HG02943 (cell line): Measurements from ENCODE around the gene PIKFYVE.
"Not testable (repeated sequence)": the region's sequence is repeated elsewhere in the genome, so short reads cannot be mapped to it uniquely, and the experiment has no call there.

Experiments used
- ATAC-seq: cut with Tn5 transposase; IDR thresholded peaks from one replicate; pipeline ENCODE4 v1.9.1; 2021; ENCODE audit warnings: mild to moderate bottlenecking, low read depth, moderate library complexity; ENCODE audit not compliant: unreplicated experiment

Gene PIKFYVE

DNA sequence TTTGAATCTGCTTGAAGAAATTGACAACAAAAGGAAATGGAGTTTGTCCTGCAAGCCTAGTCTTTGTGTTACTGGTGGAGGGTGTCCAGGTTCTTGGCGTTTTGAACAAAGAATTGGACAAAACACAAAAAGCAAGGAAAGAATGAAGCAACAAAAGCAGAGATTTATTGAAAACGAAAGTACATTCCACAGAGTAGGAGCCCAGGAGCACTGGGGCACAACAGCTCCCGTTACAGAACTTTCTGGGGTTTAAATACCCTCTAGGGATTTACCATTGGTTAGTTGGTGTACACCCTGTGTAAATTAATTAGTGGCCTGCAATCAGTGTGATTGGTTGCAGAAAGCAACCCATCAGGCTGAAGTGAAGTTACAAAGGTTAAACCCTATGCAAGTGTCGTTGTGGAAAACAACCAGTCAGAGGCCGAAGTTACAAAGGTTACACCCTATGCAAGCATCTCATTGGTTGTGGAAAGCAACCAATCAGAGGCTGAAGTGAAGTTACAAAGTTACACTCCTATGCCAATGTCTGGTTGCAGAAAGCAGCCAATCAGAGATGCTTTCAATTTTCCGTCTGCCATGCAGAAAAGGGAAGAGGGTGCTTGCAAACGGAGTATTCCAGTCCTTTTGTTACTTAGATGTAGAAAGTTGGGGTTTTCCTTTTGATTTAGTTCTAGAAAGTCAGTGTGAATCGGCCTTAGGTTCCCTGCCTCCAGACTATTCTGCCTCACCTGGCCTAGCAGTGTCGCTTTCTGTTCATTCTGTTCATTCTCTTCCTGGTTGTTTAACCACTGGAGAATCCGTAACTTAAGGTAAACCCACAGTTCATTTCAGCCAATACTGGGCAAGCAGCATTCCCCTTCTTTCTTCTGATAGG, 92.9 kb downstream of the PIKFYVE start:
- ATAC-seq = no peak

DNA sequence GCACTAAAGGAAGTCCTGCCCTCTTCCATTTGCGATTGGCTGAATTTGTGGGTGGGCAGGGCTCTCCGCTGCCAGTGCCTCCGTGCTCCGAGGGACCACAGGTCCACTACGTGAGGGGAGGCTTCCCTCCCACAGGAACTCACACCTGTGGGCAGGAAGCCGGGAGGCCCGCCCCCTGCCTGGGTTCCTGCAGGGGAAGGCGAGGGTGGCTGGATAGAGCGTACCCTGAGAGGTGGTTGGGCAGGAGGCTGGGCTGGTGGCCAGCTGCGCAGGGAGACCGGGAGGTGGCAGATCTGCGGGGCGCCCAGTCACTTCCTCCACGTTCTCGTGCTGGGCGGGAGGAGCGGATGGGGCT, 93.6 kb downstream of the PIKFYVE start:
- ATAC-seq = no peak

DNA sequence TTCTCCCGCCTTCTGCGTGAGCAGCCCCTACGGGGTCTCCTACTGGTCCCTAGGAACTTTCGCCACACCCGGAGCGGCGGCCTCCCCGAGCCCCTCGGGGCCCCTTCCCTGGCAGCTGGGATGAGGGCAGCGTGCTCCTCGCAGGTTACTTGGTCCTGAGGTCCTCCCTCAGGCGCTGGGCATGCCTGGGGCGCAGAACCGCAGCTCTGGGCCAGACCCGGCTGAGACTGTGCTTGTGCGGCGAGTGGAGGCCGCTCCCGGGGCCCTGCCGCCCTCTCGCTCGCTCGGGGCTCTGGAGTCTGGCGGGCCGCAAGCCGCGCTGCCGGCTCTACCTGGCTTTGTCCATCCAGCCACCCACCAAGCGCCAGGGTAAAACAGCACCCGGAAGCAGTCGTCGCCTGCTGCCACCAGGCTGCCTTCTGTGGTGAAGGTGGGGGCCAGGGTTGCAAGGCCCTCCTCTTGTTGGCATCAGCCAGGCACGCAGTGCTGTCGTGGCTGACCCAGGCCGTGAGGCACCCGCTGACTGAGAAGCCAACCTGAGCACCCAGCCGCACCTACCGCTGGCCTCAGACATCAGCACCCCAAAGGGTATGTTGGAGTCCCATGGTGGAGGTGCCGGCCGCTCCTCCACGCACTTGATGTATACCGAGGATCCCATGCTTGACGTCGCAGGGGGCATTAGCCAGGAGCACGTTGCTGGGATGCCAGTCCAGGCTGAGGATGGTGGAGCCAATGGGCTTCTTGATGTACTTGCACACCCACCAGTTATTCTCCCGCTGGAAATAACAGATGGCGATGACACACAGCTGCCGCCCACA, 94.4 kb downstream of the PIKFYVE start:
- ATAC-seq = no peak

DNA sequence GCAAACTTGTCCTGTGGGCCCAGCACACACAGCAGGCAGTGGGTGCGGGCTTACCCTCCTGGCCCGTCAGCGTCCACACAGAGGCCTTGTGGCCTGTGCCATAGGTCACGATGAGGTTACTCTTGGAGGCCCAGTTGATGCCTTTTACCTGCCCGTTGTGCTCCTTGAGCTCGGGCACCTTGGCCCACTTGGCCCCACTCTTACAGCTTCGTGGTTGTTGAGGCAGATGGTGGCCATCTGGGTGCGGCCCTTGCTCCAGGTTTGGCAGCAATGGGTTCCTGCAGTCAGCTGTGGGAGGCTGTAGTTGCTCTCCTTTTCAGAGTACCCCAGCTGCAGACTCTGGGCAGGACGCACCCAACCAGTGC, 95.0 kb downstream of the PIKFYVE start:
- ATAC-seq = no peak

DNA sequence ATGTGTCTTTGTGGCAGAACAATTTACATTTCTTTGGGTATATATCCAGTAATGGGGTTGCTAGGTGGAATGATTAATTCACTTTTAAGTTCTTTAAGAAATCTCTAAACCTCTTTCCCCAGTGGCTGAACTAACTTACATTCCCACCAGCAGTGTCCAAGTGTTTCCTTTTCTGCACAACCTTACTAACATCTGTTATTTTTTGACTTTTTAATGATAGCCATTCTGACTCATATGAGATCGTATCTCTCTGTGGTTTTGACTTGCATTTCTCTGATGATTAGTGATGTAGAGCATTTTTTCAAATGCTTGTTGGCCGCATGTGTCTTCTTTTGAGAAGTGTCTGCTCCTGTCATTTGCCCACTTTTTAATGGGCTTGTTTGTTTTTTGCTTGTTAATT, 97.4 kb downstream of the PIKFYVE start:
- ATAC-seq = peak; percentile 70

DNA sequence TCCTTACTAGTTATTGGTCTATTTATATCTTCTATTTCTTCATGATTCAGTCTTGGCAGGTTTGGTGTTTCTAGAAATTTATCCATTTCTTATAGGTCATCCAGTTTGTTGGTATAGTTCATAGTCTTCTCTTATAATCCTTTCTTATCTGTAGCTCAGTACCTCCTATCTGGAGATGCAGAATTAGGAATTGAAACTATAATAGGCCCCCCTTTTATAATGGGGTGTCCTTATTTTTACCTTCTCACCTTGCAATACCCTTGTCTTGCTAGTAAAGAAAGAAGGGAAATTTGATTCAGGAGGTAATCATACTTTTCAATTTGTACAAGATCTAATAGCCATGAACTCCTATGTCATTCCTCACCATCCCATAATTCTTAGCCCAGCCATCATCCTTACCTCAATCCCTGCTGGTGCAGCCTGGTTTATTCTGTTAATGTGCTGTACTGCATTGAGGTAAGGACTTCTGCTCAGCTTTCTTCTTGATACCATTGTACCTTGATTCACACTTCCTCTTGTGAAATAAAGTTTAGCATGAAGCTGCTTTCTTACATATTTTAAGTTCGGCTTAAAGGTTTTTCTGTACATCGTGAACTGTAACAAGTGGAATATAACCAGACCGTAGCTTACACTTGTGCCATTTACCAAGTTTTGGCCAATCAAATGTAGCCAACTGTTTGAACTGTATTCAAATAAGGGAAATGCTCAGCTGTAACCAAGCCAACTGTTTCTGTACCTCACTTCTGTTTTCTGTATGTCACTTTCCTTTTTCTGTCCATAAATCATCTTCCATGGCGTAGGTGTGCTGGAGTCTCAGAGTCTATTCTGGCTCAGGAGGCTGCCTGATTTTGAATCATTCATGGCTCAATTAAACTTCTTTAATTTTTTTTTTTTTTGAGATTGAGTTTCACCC, 100.4 kb downstream of the PIKFYVE start:
- ATAC-seq = no peak

DNA sequence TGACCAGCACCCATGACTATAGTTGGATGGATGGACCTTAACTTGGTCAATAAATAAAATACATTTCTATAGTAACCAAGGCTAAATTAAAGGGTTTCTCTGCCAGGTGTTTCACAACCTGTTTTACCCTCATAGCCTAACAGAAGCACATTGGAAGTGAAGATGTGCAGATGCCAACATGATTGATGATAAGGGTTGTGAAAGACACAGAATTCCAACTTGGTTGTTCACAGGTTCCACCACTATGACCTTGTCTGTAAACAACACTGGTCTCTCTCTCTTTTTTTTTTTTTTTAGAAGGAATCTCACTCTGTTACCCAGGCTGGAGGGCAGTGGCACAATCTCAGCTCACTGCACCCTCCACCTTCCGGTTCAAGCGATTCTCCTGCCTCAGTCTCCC, 103.0 kb downstream of the PIKFYVE start:
- ATAC-seq = no peak

DNA sequence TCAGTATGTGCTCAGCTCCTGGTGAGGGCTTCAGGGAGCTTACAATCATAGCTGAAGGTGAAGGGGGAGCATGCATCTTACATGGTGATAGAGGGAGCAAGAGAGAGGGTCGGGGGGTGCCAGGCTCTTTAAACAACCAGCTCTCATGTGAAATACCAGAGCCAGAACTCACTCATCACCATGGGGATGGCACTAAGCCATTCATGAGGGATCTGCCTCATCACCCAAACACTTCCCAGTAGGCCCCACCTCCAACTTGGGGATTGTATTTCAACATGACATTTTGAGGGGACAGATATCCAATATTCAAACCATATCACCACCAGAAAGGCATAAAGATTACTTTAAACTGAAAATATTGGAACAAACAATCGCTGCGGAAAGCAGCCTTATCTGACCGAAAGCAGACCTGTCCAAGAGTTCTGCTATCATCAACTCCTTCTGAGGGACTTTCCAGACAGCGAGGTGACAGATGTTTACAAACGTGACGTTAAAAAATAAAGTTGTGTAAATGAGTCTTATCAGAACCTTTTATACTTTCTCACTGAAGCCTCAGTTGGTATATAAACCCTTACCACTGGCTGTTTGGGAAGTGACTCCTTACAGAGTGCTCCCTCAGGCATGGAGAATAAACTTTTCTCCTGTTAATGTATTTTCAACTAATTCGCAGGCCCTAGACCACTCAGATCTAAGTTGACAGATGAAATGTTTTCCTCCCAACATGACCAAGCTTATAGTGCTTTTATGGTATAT, 105.0 kb downstream of the PIKFYVE start:
- ATAC-seq = no peak

DNA sequence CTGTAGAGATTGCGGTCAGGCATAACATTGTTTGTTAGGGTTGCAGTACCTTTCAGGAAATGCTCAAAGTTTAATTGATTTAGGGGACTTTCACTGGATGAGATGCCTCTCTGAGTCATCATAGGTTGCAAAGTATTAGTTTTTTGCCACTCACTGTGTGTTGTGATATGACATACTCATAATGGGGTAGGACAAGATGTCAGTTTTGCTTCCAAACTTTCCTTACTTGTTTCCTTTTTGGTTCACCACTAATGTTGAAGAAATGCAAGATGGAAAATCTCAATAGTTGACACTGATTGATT, 105.5 kb downstream of the PIKFYVE start:
- ATAC-seq = no peak

DNA sequence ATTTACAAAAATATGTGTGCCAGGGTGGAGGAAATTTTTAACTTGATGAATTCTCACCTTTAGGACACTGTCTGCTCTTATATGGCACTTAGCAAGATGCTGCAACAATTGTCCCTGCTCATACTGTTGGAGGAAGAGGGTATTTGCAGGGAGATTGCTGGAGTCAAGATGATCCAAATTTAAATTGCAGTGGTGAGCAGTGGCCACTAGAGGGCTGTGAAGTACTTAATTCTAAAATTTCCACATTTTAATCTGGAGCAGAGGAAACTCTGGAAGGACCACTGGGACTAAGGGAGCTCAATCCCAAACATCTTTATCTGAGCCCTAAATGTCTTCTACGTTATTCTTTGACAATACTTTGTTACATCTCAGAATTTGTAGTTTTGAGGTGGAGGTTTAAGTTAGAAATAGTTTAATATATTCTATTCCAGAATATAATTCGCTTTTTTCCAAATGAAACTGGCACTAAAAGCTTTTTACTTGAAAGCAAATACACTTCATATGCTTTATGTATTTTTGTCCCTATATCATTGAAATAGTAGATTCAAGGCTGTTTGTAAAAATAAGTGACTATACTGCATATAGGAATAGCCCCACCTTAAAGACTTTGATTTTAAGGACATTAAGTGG, 107.5 kb downstream of the PIKFYVE start:
- ATAC-seq = no peak

DNA sequence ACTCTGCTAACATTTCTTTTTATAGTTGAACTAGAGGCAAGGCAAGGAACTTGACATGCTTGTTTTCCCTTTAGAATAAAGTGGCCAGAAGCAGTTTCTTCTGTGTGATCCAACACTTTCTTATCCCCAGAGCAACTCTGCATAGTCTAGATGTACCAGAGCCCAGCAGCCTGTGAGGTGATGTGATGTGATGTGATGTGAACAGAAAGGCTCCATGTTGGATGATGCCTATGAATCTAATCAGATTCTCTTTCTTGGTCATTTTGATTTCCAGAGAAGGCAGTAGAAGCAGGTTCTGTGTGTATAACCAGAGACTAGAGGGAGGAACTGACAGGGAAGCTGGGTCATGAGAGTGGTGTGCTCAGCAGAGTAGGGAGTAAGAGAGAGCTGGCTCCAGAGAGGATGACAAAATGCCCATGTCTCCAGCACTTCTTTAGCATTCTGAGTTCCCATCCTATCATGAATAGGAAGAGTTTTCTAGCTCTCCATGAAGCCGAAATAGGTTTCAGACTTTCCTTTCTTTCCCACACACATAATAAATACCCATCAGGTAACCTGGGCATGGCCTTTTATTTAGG, 109.5 kb downstream of the PIKFYVE start:
- ATAC-seq = no peak

DNA sequence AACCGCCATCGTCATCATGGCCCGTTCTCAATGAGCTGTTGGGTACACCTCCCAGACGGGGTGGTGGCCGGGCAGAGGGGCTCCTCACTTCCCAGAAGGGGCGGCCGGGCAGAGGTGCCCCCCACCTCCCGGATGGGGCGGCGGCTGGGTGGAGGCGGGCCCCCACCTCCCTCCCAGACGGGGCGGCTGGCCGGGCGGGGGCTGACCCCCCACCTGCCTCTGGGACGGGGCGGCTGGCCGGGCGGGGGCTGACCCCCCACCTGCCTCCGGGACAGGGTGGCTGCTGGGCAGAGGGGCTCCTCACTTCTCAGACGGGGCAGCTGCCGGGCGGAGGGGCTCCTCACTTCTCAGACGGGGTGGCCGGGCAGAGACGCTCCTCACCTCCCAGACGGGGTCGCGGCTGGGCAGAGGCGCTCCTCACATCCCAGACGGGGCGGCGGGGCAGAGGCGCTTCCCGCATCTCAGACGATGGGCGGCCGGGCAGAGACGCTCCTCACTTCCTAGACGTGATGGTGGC, 111.3 kb downstream of the PIKFYVE start:
- not testable (repeated sequence) for ATAC-seq

DNA sequence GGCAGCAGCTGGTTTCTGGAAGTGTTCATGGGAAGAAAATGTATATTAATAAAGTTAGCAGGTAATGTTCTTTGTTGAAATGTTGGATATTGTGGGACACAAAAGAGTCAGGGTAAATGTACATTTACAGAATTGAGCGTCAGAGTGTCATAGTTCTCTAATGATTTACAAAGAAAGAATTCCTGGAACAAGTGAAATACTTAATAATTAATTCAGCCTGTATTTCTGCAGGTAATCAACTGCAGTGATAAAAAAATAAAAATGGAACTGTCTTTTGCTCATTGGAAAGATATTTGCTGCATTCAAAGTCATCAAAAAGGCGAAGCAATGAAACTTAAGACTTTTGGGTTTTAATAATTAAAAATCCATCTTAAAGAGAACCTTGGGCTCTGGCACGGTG, 113.1 kb downstream of the PIKFYVE start:
- no peak for ATAC-seq

DNA sequence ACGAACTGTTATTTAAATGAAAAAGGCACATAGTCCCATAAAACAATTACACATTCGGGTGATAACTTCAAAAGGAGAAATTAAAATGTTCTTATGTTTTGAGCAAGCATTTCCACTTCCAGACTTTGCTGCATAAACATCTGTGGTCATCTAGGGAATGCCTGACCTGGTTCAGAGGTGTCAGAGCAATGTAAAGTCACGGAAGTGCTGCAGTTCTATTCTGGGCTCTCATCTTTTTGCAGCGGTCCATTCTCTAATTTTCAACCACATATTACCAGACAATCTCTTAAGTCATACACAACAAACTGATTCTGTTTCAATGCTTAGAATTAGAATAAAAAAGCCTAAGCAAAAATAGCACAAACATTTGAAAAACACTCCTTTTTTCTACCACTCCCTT, 118.6 kb downstream of the PIKFYVE start:
- no peak for ATAC-seq

DNA sequence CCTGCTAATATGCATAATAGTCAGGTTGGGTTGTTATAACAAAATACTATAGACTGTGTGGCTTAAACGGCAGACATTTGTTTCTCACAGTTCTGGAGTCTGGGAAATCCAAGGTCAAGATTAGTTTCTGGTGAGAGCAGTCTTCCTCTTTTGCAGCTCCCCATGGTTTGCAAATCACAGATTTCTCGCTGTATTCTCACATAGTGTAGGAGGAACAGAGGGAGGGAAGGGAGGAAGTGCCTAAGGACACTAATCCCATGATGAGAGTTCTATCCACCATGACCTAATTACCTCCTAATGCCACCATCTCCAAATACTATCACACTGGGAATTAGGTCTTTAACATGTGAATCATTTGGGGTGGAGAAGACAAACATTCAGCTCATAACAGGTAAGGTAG, 120.5 kb downstream of the PIKFYVE start:
- ATAC-seq = no peak

DNA sequence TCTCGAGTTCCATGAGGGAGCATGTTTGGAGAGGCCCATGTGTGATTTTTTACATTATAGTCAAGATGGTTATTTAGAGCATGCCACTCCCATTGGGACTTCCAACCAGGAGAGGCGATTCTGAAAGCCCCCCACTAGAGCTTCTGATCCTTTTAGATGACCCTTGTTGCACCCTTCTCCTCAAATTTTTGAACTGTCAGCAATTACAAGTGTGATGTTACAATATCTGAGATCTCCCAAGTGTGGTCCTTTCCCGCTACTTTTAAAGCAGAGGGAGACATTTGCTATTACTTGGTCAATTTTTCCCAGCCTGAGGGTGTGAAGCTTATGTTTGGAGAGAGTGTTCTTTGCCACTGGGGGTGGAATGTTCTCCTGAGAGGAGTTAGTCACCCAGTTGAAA, 123.9 kb downstream of the PIKFYVE start:
- ATAC-seq = no peak

DNA sequence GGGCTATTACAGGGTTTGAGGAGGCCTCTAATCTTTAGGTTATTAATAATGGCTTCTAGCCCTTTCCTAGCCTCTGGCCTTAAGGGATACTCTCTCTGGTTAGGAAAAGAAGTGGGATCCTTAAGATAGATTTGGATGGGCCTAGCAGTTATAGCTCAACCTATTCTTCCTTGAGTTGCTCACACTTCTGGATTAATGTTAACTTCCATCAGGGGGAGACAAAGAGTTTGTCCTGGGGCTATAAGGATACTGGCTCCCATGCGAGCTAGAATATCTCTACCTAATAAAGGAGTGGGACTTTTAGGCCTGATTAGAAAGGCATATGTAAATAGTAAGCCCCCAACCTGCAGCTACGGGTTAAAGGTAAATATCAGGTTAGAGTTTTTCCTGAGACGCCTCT, 126.2 kb downstream of the PIKFYVE start:
- no peak for ATAC-seq

DNA sequence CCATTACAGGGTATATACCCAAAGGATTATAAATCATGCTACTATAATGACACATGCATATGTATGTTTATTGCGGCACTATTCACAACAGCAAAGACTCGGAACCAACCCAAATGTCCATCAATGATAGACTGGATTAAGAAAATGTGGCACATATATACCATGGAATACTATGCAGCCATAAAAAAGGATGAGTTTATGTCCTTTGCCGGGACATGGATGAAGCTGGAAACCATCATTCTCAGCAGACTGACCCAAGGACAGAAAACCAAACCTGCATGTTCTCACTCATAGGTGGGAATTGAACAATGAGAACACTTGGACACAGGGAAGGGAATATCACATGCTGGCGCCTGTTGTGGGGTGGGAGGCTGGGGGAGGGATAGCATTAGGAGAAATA, 130.7 kb downstream of the PIKFYVE start:
- not testable (repeated sequence) for ATAC-seq

DNA sequence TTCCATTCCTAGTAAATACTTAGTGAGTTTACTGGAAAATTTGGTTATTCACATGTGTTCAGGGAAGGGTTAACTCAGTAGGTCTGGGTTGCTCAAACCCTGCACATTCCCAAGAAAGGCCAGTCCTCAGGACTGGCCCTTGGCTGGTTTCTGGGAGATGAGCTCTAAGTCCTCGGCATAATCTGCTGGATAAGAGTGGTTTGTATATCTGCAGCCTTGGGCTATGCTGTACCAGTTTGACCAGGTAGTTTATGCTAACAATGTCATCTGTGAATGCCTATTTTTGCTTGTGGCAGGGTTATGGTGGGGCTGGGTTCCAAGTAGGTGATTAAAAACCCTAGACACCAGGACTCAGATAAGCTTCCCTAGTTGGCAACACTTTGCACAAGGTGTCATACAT, 133.1 kb downstream of the PIKFYVE start:
- no peak for ATAC-seq
